H9 (cell line): ENCODE results near the gene ANO3. TPM values are rescaled to one million over a fixed set of nuclear protein-coding genes. Genes with fewer than 3 reads are reported as not detected.

Experiments used
- DNase-seq: peaks from one replicate; pipeline ENCODE4 v3.0.0-alpha.2; 2017
- H2AFZ ChIP-seq: one replicate; pipeline ENCODE4 v1.6.1; 2013; ENCODE audit warnings: mild to moderate bottlenecking, low read length, control low read depth, moderate library complexity
- H2AK5ac ChIP-seq: 2 replicates; pipeline ENCODE4 v1.6.1; 2013; ENCODE audit warnings: low read length, control low read depth, mixed read lengths; ENCODE audit not compliant: insufficient read length
- H2BK120ac ChIP-seq: one replicate; pipeline ENCODE4 v1.6.1; 2013; ENCODE audit warnings: low read depth, mild to moderate bottlenecking, low read length, control low read depth, inconsistent platforms; ENCODE audit not compliant: poor library complexity, severe bottlenecking
- H2BK12ac ChIP-seq: 2 replicates; pipeline ENCODE4 v1.6.1; 2013; ENCODE audit warnings: low read length, control low read depth, mixed read lengths, low read depth; ENCODE audit not compliant: insufficient read length
- H2BK15ac ChIP-seq: 2 replicates; pipeline ENCODE4 v1.6.1; 2013; ENCODE audit warnings: low read depth, low read length, control low read depth
- H2BK20ac ChIP-seq: one replicate; pipeline ENCODE4 v1.6.1; 2013; ENCODE audit warnings: low read depth, mild to moderate bottlenecking, low read length, control low read depth, inconsistent platforms; ENCODE audit not compliant: poor library complexity, severe bottlenecking
- H2BK5ac ChIP-seq: 2 replicates; pipeline ENCODE4 v1.6.1; 2013; ENCODE audit warnings: low read length, control low read depth, mixed read lengths; ENCODE audit not compliant: insufficient read length
- H3K14ac ChIP-seq: 2 replicates; pipeline ENCODE4 v1.6.1; 2013; ENCODE audit warnings: low read length, control low read depth; ENCODE audit not compliant: insufficient read depth
- H3K18ac ChIP-seq: 2 replicates; pipeline ENCODE4 v1.6.1; 2013; ENCODE audit warnings: low read depth, mild to moderate bottlenecking, mixed read lengths, low read length, control low read depth; ENCODE audit not compliant: insufficient read length
- H3K23ac ChIP-seq: 2 replicates; pipeline ENCODE4 v1.6.1; 2013; ENCODE audit warnings: low read length, control low read depth, mixed read lengths, low read depth; ENCODE audit not compliant: insufficient read length
- H3K23me2 ChIP-seq: 2 replicates; pipeline ENCODE4 v1.6.1; 2013; ENCODE audit warnings: low read depth, mild to moderate bottlenecking, mixed read lengths, low read length, control low read depth; ENCODE audit not compliant: insufficient read length, poor library complexity, severe bottlenecking
- H3K27ac ChIP-seq: 2 replicates; pipeline ENCODE4 v1.5.1; 2013; ENCODE audit warnings: low read length, control low read depth, mixed read lengths, low read depth; ENCODE audit not compliant: insufficient read length
- H3K27me3 ChIP-seq: 2 replicates; pipeline ENCODE4 v1.6.1; 2013; ENCODE audit warnings: low read length, control low read depth, inconsistent platforms; ENCODE audit not compliant: insufficient read depth
- H3K4ac ChIP-seq: 2 replicates; pipeline ENCODE4 v1.6.1; 2013; ENCODE audit warnings: low read depth, mild to moderate bottlenecking, control low read depth, inconsistent platforms, low read length, moderate library complexity
- H3K4me1 ChIP-seq: 2 replicates; pipeline ENCODE4 v1.6.1; 2013; ENCODE audit warnings: low read length, control low read depth, inconsistent platforms; ENCODE audit not compliant: insufficient read depth
- H3K4me2 ChIP-seq: 2 replicates; pipeline ENCODE4 v1.6.1; 2013; ENCODE audit warnings: low read length, control low read depth, mixed read lengths; ENCODE audit not compliant: insufficient read length, insufficient read depth
- H3K56ac ChIP-seq: 2 replicates; pipeline ENCODE4 v1.6.1; 2013; ENCODE audit warnings: low read depth, mild to moderate bottlenecking, mixed read lengths, low read length, control low read depth; ENCODE audit not compliant: insufficient read length
- H3K79me1 ChIP-seq: 2 replicates; pipeline ENCODE4 v1.6.1; 2013; ENCODE audit warnings: low read depth, mild to moderate bottlenecking, moderate library complexity, low read length, control low read depth, inconsistent platforms; ENCODE audit not compliant: insufficient read depth, poor library complexity, severe bottlenecking
- H3K79me2 ChIP-seq: 2 replicates; pipeline ENCODE4 v1.6.1; 2013; ENCODE audit warnings: low read length, control low read depth, inconsistent platforms; ENCODE audit not compliant: insufficient read depth
- H3K9ac ChIP-seq: 2 replicates; pipeline ENCODE4 v1.6.1; 2013; ENCODE audit warnings: low read length, control low read depth, mixed read lengths; ENCODE audit not compliant: insufficient read length; ENCODE audit errors: extremely low read depth
- H3K9me3 ChIP-seq: one replicate; pipeline ENCODE4 v1.6.1; 2013; ENCODE audit warnings: low read depth, low read length, inconsistent platforms; ENCODE audit not compliant: control insufficient read depth
- H3T11ph ChIP-seq: one replicate; pipeline ENCODE4 v1.6.1; 2013; ENCODE audit warnings: mild to moderate bottlenecking, low read length, control low read depth, inconsistent platforms
- H4K20me1 ChIP-seq: one replicate; pipeline ENCODE4 v1.6.1; 2013; ENCODE audit not compliant: control insufficient read depth, insufficient read length, insufficient read depth
- H4K5ac ChIP-seq: 2 replicates; pipeline ENCODE4 v1.6.1; 2013; ENCODE audit warnings: low read depth, mild to moderate bottlenecking, mixed read lengths, low read length, control low read depth; ENCODE audit not compliant: insufficient read length
- H4K8ac ChIP-seq: replicated peaks from 2 replicates; pipeline ENCODE4 v1.6.1; 2013; ENCODE audit warnings: low read length, control low read depth, mixed read lengths, low read depth; ENCODE audit not compliant: insufficient read length
- H4K91ac ChIP-seq: 2 replicates; pipeline ENCODE4 v1.6.1; 2013; ENCODE audit warnings: low read depth, mild to moderate bottlenecking, moderate library complexity, mixed read lengths, low read length, control low read depth; ENCODE audit not compliant: insufficient read length
- H3K27ac Mint-ChIP-seq, 3 experiments: 2 replicates in 2 of 3; 3 replicates in 1 of 3; pipeline ENCODE4 v1.8.0; 2020 to 2021; ENCODE audit warnings: mixed read lengths in 3 of 3, mild to moderate bottlenecking in 1 of 3, moderate library complexity in 1 of 3
- H3K27me3 Mint-ChIP-seq: 2 replicates; pipeline ENCODE4 v1.8.0; 2021; ENCODE audit warnings: low read depth, mild to moderate bottlenecking, moderate library complexity, mixed read lengths
- H3K36me3 Mint-ChIP-seq, 3 experiments: 2 replicates in 2 of 3; 3 replicates in 1 of 3; pipeline ENCODE4 v1.8.0; 2020 to 2021; ENCODE audit warnings: low read depth in 3 of 3, mixed read lengths in 3 of 3; ENCODE audit not compliant: insufficient read depth in 1 of 3
- H3K4me1 Mint-ChIP-seq, 2 experiments: 2 replicates each; pipeline ENCODE4 v1.8.0; 2020; ENCODE audit warnings: mixed read lengths in 2 of 2
- H3K4me3 Mint-ChIP-seq, 2 experiments: 2 replicates in 1 of 2; 3 replicates in 1 of 2; pipeline ENCODE4 v1.8.0; 2020 to 2021; ENCODE audit warnings: mild to moderate bottlenecking in 2 of 2, mixed read lengths in 2 of 2, moderate library complexity in 1 of 2
- H3K9me3 Mint-ChIP-seq, 2 experiments: 2 replicates in 1 of 2; 3 replicates in 1 of 2; pipeline ENCODE4 v1.8.0; 2020; ENCODE audit warnings: mild to moderate bottlenecking in 2 of 2, mixed read lengths in 2 of 2, moderate library complexity in 1 of 2
- WGBS: extraction: QIAGEN DNeasy Blood & Tissue Kit; methylation state at CpG from one replicate; pipeline ENCODE4 v1.1.7; 2013; ENCODE audit warnings: missing lambda C conversion rate, low lambda C conversion rate, mixed read lengths; ENCODE audit not compliant: insufficient read length; ENCODE audit errors: extremely low coverage; 5-methylcytosine and 5-hydroxymethylcytosine counted together
- total RNA-seq: library from RNA; stranded (reverse); gene quantifications from 2 replicates; pipeline ENCODE4 v1.2.1, GENCODE V29; 2021
- TF ChIP-seq, protein P1 (sequence below): fragments of 200-600 bp; sonication (generic); conservative IDR thresholded peaks from 3 replicates; pipeline ENCODE4 v1.8.0; 2021; ENCODE audit warnings: antibody characterized with exemption, mild to moderate bottlenecking

The ANO3 gene
- total RNA-seq, 1 experiment from 2014 or later, result not detected

DNA sequence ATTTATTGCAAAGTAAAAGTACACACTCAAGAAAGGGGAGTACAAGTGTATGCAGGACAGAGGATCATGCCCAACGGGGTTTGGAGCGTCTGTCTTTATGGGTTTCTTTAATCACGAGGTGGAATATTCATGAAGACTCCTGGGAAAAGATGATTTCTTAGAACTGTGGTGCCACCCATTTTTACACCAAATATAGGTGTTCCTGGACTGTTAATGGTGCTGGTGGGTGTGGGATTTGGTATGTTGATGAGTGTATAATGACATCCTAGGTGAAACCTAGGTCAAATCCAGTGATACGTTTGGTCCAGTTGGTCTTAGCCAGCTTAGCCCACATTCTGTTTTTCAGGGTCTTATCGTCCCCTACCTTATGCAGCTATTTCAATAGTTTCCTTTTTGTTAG is 21.1 kb downstream of the ANO3 start:
- H3K27ac Mint-ChIP-seq, result no peak overlapping the region
- DNase-seq, result no peak
- Histone ChIP-seq H3K18ac (no peak overlapping the region), H3T11ph (no peak overlapping the region), H4K91ac (no peak overlapping the region), H2BK15ac (no peak overlapping the region), H3K23me2 (no peaks in the 10 kb centered on the region), H2BK120ac (no peak overlapping the region), H3K14ac (no peak overlapping the region), H4K8ac (no peak overlapping the region), H3K9ac (no peak overlapping the region), H4K5ac (no peak overlapping the region), H2AK5ac (no peak overlapping the region), H3K79me1 (no peaks in the 10 kb centered on the region), H3K4me1 (no peaks in the 10 kb centered on the region), H3K27ac (no peak overlapping the region), H2BK20ac (no peak overlapping the region), H2BK12ac (no peak overlapping the region), H3K56ac (no peak overlapping the region), H3K23ac (no peak overlapping the region), H3K4ac (no peak overlapping the region), H3K27me3 (no peaks in the 10 kb centered on the region), H2AFZ (no peak overlapping the region), H4K20me1 (no peaks in the 10 kb centered on the region), H2BK5ac (no peak overlapping the region), H3K79me2 (no peaks in the 10 kb centered on the region), H3K9me3 (no peaks in the 10 kb centered on the region), H3K4me2 (no peak overlapping the region)
- no peaks in the 10 kb centered on the region; a peak in 1 of 5 replicates for H3K9me3 Mint-ChIP-seq
- H3K4me3 Mint-ChIP-seq, result no peak overlapping the region
- TF ChIP-seq, protein P1, sequence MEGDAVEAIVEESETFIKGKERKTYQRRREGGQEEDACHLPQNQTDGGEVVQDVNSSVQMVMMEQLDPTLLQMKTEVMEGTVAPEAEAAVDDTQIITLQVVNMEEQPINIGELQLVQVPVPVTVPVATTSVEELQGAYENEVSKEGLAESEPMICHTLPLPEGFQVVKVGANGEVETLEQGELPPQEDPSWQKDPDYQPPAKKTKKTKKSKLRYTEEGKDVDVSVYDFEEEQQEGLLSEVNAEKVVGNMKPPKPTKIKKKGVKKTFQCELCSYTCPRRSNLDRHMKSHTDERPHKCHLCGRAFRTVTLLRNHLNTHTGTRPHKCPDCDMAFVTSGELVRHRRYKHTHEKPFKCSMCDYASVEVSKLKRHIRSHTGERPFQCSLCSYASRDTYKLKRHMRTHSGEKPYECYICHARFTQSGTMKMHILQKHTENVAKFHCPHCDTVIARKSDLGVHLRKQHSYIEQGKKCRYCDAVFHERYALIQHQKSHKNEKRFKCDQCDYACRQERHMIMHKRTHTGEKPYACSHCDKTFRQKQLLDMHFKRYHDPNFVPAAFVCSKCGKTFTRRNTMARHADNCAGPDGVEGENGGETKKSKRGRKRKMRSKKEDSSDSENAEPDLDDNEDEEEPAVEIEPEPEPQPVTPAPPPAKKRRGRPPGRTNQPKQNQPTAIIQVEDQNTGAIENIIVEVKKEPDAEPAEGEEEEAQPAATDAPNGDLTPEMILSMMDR, result no peak
- H3K4me1 Mint-ChIP-seq, result no peaks in the 10 kb centered on the region
- H3K36me3 Mint-ChIP-seq, result no peaks in the 10 kb centered on the region
- WGBS, result no CpG with 5 or more reads among the region's 5 CpGs
- H3K27me3 Mint-ChIP-seq, result no peaks in the 10 kb centered on the region
